GM06990 (cell line): ENCODE measurements around the gene PAPPA.
A peak's percentile ranks its signal among the peaks of the same experiment; 100 is the strongest.

Experiments used
- DNase-seq: peaks from one replicate; pipeline ENCODE4 v3.0.0-alpha.2; 2011; ENCODE audit not compliant: insufficient read length; ENCODE audit errors: extremely low read depth
- H3K27me3 ChIP-seq: replicated peaks from 2 replicates; pipeline ENCODE4 v1.6.0; 2011; ENCODE audit warnings: low read length; ENCODE audit not compliant: control insufficient read depth, insufficient read depth
- H3K36me3 ChIP-seq: 2 replicates; pipeline ENCODE4 v1.5.1; 2011; ENCODE audit warnings: low read length; ENCODE audit not compliant: control insufficient read depth, insufficient read depth
- H3K4me3 ChIP-seq: replicated peaks from 2 replicates; pipeline ENCODE4 v1.5.1; 2011; ENCODE audit warnings: low read depth, mild to moderate bottlenecking, control low read depth, low read length
- TF ChIP-seq, protein P1 (sequence below): IDR thresholded peaks from 2 replicates; pipeline ENCODE4 v1.5.1; 2011; ENCODE audit warnings: low read length, control low read depth, mild to moderate bottlenecking, inconsistent platforms; ENCODE audit not compliant: insufficient read depth, poor library complexity, severe bottlenecking

The PAPPA gene

DNA sequence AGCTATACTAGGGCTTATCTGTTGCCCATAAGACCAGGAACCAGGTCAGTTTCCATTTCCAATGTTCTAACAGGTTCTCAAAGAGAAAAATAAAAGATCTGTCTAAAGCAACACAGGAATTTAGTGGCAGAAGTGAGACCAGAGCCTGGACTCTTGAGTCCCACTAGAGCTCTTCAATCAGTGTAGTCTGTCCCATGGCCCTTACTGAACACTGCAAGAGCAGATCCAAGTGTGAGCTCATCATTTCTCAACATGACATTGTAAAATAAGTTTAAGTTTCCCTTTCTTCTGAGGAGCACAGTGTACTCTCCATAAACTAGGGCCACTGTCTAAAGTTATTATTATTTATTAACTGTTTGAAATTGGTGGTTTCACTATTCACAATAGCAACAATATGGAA is 8.6 kb upstream of the PAPPA start:
- Histone ChIP-seq H3K36me3 (no peaks in the 10 kb centered on the region), H3K27me3 (no peaks in the 10 kb centered on the region), H3K4me3 (no peak overlapping the region)
- TF ChIP-seq, protein P1, sequence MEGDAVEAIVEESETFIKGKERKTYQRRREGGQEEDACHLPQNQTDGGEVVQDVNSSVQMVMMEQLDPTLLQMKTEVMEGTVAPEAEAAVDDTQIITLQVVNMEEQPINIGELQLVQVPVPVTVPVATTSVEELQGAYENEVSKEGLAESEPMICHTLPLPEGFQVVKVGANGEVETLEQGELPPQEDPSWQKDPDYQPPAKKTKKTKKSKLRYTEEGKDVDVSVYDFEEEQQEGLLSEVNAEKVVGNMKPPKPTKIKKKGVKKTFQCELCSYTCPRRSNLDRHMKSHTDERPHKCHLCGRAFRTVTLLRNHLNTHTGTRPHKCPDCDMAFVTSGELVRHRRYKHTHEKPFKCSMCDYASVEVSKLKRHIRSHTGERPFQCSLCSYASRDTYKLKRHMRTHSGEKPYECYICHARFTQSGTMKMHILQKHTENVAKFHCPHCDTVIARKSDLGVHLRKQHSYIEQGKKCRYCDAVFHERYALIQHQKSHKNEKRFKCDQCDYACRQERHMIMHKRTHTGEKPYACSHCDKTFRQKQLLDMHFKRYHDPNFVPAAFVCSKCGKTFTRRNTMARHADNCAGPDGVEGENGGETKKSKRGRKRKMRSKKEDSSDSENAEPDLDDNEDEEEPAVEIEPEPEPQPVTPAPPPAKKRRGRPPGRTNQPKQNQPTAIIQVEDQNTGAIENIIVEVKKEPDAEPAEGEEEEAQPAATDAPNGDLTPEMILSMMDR, result no peak
- no peak for DNase-seq

DNA sequence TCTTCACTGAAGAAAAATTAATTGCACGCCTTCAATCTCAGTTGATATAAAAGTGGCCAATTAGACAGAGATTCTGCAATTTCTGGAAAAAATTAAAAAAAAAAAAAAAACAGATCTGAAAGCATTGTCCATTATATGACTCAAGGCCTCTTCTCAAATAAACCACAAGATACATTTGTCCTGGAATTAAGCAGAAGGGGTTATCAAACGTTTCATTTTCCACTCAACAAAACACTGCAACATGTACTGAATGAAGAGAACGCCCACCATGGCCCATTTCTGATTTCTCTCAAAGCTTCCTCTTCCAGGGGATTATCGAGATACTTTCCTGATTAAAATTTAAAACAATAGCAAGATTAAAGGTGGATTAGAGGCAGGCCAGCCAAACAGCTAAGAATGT is 5.8 kb upstream of the PAPPA start:
- Histone ChIP-seq H3K4me3 (no peak overlapping the region), H3K27me3 (no peaks in the 10 kb centered on the region), H3K36me3 (no peaks in the 10 kb centered on the region)
- TF ChIP-seq, protein P1, result no peak
- no peak for DNase-seq

DNA sequence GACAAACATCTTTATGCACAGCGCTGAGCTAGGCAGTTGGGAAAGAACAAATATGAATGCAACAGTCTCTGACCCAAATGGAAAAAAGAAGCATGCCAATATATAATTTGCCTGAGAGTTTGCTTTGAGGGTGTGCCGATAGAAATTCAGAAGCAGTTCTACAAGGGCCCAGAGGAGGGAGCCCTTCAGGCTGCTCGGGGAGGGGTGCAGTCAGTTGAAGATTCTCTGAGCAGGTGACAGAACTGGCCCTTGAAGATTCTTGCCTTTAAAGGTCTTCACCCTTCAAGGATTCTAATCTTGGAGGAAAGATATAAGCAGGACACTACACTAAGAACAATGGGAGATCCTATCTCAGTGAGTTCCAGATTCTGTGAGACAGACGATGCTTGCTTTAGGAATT is 3.7 kb upstream of the PAPPA start:
- H3K36me3 ChIP-seq, result no peaks in the 10 kb centered on the region
- TF ChIP-seq, protein P1, result peak; percentile 71
- DNase-seq, result no peak
- no peak overlapping the region for H3K4me3 ChIP-seq
- H3K27me3 ChIP-seq, result no peaks in the 10 kb centered on the region

DNA sequence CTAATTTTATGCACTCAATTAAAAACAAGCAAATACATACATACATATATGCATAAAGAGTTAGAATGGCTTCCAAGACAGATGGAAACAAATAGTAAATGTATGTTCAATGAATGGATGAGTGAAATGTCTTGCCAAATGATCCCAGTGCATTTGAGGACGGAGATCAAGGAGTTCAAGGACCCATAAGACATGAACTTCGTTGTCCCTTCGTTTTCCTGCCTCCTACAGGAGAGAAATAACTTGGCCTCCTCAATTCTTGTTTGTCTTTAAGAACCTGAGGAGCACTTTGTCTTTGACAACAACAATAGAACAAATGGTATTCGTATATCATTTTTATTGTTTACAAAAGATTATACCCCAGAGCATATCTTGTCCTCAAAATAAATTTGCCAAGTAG is 2.4 kb upstream of the PAPPA start:
- TF ChIP-seq, protein P1, result no peak
- H3K4me3 ChIP-seq, result no peak overlapping the region
- no peaks in the 10 kb centered on the region for H3K36me3 ChIP-seq
- peaks cover 2% of the 10 kb centered on the region for H3K27me3 ChIP-seq
- DNase-seq, result no peak

DNA sequence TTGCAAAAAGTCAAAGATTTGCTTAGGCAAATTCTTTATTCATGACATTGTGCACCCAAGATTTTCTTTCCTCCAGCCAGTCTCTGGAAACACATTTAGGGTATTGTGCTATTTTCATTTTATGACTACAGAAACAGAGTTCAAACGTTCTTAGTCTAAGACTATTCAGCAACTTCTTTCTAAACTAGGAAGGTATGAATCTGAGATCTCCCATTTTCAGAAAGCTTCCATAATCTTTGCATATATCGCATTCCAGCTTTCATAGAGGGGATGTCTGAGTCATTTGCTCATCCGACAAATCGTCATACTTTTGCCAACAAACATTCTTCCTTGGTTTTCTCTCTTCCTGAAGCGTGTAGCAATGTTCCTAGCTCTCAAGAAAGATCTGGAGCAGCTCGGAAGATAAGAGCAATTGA is 1.6 kb upstream of the PAPPA start:
- H3K27me3 ChIP-seq, result peaks cover 4% of the 10 kb centered on the region
- H3K36me3 ChIP-seq, result no peaks in the 10 kb centered on the region
- TF ChIP-seq, protein P1, result no peak
- no peak overlapping the region for H3K4me3 ChIP-seq
- DNase-seq, result no peak

DNA sequence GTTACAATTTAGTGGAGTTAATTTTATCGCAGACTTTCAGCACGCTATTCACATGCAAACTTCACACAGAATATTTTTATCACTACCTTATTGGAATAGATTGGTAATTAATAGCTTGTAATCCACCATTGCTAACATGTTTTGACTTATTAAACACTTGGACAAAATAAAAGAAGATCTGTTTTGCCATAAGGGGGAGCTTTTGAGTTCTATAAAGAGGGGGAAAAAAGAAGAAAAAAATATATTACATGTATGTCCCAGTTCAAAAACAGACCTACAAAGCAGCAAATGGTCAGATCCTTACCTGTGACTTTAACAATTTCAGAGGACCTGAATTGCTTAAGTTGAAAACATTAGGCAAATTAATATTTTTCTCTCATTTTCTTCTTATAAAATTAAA is 1.2 kb upstream of the PAPPA start:
- Histone ChIP-seq H3K4me3 (no peak overlapping the region), H3K27me3 (peaks cover 4% of the 10 kb centered on the region), H3K36me3 (no peaks in the 10 kb centered on the region)
- TF ChIP-seq, protein P1, result peak; percentile 22
- no peak for DNase-seq
